Neuronal stem cell (in vitro differentiated cells): ENCODE measurements around the gene PDE6G.

Experiments
- DNase-seq: peaks from one replicate; pipeline ENCODE4 v3.0.0-alpha.2; 2013; ENCODE audit warnings: low spot score
- H2AFZ ChIP-seq: one replicate; pipeline ENCODE4 v1.6.1; 2013; ENCODE audit warnings: mild to moderate bottlenecking, low read length, inconsistent platforms
- H2AK5ac ChIP-seq: 2 replicates; pipeline ENCODE4 v1.6.1; 2013; ENCODE audit warnings: low read depth, mild to moderate bottlenecking, inconsistent platforms, low read length, moderate library complexity, mixed read lengths
- H2BK120ac ChIP-seq: 2 replicates; pipeline ENCODE4 v1.6.1; 2013; ENCODE audit warnings: low read depth, mild to moderate bottlenecking, inconsistent platforms, low read length, moderate library complexity, mixed read lengths
- H2BK12ac ChIP-seq: one replicate; pipeline ENCODE4 v1.6.1; 2013; ENCODE audit warnings: low read length, inconsistent platforms
- H2BK15ac ChIP-seq: 2 replicates; pipeline ENCODE4 v1.6.1; 2013; ENCODE audit warnings: mild to moderate bottlenecking, low read length, inconsistent platforms, mixed read lengths
- H2BK5ac ChIP-seq: one replicate; pipeline ENCODE4 v1.6.1; 2013; ENCODE audit warnings: inconsistent platforms, mild to moderate bottlenecking, low read length, moderate library complexity
- H3K14ac ChIP-seq: one replicate; pipeline ENCODE4 v1.6.1; 2013; ENCODE audit warnings: low read length, inconsistent platforms
- H3K18ac ChIP-seq: 2 replicates; pipeline ENCODE4 v1.6.1; 2013; ENCODE audit warnings: low read length, inconsistent platforms
- H3K23ac ChIP-seq: 2 replicates; pipeline ENCODE4 v1.6.1; 2013; ENCODE audit warnings: low read depth, mild to moderate bottlenecking, mixed read lengths, low read length, inconsistent platforms; ENCODE audit not compliant: poor library complexity
- H3K27ac ChIP-seq: replicated peaks from 3 replicates; pipeline ENCODE4 v1.5.1; 2013; ENCODE audit warnings: low read length, inconsistent platforms
- H3K27me3 ChIP-seq, 3 experiments: 2 replicates each; pipeline ENCODE4 v1.6.1; 2013; ENCODE audit warnings: low read length in 3 of 3, mild to moderate bottlenecking in 2 of 3, inconsistent platforms in 1 of 3, low read depth in 1 of 3, mixed read lengths in 1 of 3, moderate library complexity in 1 of 3; ENCODE audit not compliant: control insufficient read depth in 3 of 3, insufficient read depth in 3 of 3
- H3K36me3 ChIP-seq, 2 donors: replicated peaks in 1 of 2; 2 replicates each; pipeline ENCODE4 v1.6.1; 2013; ENCODE audit warnings: low read length in 2 of 2; ENCODE audit not compliant: control insufficient read depth in 2 of 2, insufficient read depth in 2 of 2
- H3K4ac ChIP-seq: 2 replicates; pipeline ENCODE4 v1.6.1; 2013; ENCODE audit warnings: inconsistent platforms, mild to moderate bottlenecking, low read length, moderate library complexity
- H3K4me1 ChIP-seq, 2 donors: 1 replicate in 1 of 2; 2 replicates in 1 of 2; pipeline ENCODE4 v1.6.1; 2013; ENCODE audit warnings: low read length in 2 of 2, low read depth in 1 of 2; ENCODE audit not compliant: control insufficient read depth in 2 of 2, insufficient read depth in 1 of 2
- H3K4me2 ChIP-seq: one replicate; pipeline ENCODE4 v1.6.1; 2013; ENCODE audit warnings: mild to moderate bottlenecking, low read length, inconsistent platforms; ENCODE audit not compliant: insufficient read depth, poor library complexity, severe bottlenecking
- H3K4me3 ChIP-seq, 2 donors: 2 replicates each; pipeline ENCODE4 v1.5.1; 2013; ENCODE audit warnings: low read length in 2 of 2, mild to moderate bottlenecking in 2 of 2, inconsistent platforms in 1 of 2, moderate library complexity in 1 of 2
- H3K79me1 ChIP-seq: one replicate; pipeline ENCODE4 v1.6.1; 2013; ENCODE audit warnings: low read depth, mild to moderate bottlenecking, inconsistent platforms, low read length, moderate library complexity
- H3K9ac ChIP-seq: one replicate; pipeline ENCODE4 v1.6.1; 2013; ENCODE audit warnings: mild to moderate bottlenecking, low read depth, low read length, inconsistent platforms; ENCODE audit not compliant: poor library complexity
- H3K9me3 ChIP-seq, 2 donors: replicated peaks in 1 of 2; 2 replicates each; pipeline versions ENCODE3 to v1.6.1; 2013; ENCODE audit warnings: low read length in 2 of 2, mild to moderate bottlenecking in 2 of 2, inconsistent platforms in 1 of 2, low read depth in 1 of 2, mixed read lengths in 1 of 2, moderate library complexity in 1 of 2; ENCODE audit not compliant: control insufficient read depth in 2 of 2, insufficient read depth in 1 of 2
- H4K8ac ChIP-seq: one replicate; pipeline ENCODE4 v1.6.1; 2013; ENCODE audit warnings: low read depth, mild to moderate bottlenecking, inconsistent platforms, low read length, moderate library complexity
- H4K91ac ChIP-seq: one replicate; pipeline ENCODE4 v1.6.1; 2013; ENCODE audit warnings: low read length, low read depth, mild to moderate bottlenecking, inconsistent platforms; ENCODE audit not compliant: poor library complexity
- WGBS, 2 donors: extraction: QIAGEN DNeasy Blood & Tissue Kit; methylation state at CpG; one replicate each; pipeline ENCODE4 v1.1.7; 2013; ENCODE audit warnings: missing lambda C conversion rate in 2 of 2, mixed read lengths in 1 of 2; ENCODE audit not compliant: insufficient read length in 2 of 2, insufficient replicate concordance in 1 of 2; ENCODE audit errors: extremely low coverage in 2 of 2; 5-methylcytosine and 5-hydroxymethylcytosine counted together

PDE6G gene

DNA sequence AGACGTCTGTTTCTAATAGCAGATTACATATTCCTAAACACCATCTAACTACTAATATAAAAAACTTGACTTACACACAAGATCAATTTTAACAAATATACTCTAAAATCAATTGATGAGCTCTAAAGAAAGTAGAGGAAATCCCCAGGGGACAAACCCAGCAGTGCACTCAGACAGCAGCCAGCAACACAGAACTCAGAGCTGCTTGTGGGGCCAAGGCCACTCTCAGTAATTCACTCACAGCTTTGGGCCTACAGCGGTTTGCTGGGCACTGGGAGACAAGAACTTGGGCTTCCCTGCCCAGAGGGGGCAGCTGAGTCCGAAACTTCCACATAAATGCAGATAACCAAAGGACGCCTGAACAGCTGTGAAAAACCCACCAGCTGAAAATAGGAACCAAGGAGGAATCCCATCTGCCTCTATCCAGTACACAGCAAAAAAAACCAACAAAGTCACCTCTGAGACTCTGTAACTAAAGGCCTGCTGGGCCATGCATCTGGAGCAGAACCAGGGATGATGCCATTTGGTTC is 40.9 kb downstream of the PDE6G start:
- no peaks in the 10 kb centered on the region for H3K4me1 ChIP-seq
- H2BK12ac ChIP-seq: no peak overlapping the region
- H3K36me3 ChIP-seq: peaks cover 33 to 68% of the 10 kb centered on the region in 2 donors
- H2AFZ ChIP-seq: no peak overlapping the region
- no peak overlapping the region for H4K8ac ChIP-seq
- no peak overlapping the region for H4K91ac ChIP-seq
- H2BK15ac ChIP-seq: no peak overlapping the region
- H3K9me3 ChIP-seq: peaks cover 3 to 7% of the 10 kb centered on the region in 2 donors
- H2AK5ac ChIP-seq: no peak overlapping the region
- H3K79me1 ChIP-seq: peaks cover 5% of the 10 kb centered on the region
- no peak for DNase-seq
- H3K27ac ChIP-seq: no peak overlapping the region
- H3K4ac ChIP-seq: no peak overlapping the region
- no peak overlapping the region for H3K4me2 ChIP-seq
- H3K9ac ChIP-seq: no peak overlapping the region
- no peak overlapping the region for H3K23ac ChIP-seq
- H3K4me3 ChIP-seq: no peak overlapping the region
- H2BK120ac ChIP-seq: no peak overlapping the region
- no peaks in the 10 kb centered on the region for H3K27me3 ChIP-seq
- no peak overlapping the region for H3K18ac ChIP-seq
- no peak overlapping the region for H2BK5ac ChIP-seq
- WGBS, 2 donors: no CpG with 5 or more reads among the region's 4 CpGs
- H3K14ac ChIP-seq: no peak overlapping the region

DNA sequence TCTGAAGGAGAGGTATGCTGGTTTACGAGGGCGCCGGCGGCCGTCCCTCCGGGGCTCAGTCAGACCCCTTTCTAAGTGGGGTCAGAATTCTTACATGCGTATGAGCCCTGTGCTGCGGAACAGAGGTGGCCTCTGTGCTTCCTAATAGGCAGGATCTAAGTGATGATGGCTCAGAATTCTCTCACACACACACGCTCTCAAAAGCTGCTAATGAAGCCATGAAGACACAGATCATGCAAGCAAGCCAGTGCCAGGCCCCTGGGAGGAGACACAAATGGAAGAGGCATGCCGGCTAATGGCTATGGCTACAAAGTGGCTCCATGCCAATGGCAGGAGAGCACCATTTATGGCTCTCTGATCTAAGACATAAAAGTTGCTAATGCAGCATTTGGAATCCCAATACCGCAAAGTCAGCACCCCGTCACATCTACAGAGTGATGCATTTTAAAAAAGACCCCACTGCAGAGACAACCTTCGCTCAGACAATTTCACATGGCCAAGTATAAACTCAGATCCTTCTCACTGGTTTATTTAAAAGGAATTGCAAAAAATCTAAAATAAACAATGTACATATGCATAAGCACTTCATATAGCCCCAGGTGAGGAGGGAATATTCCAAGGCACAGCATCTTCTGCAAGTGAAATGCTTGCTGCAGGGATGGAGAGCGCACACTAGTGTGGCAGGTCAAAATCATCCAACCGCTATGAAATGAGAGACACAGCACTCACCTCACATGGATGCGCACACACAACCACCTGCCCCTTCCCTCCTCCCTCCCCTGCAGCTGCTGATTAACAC is 44.0 kb downstream of the PDE6G start:
- peaks cover 50 to 84% of the 10 kb centered on the region in 2 donors for H3K36me3 ChIP-seq
- H4K8ac ChIP-seq: no peak overlapping the region
- no peak overlapping the region for H3K23ac ChIP-seq
- H4K91ac ChIP-seq: no peak overlapping the region
- H3K27ac ChIP-seq: no peak overlapping the region
- peaks cover 7% of the 10 kb centered on the region for H3K79me1 ChIP-seq
- H2BK12ac ChIP-seq: no peak overlapping the region
- H3K18ac ChIP-seq: no peak overlapping the region
- no peak overlapping the region for H2BK120ac ChIP-seq
- H3K4me3 ChIP-seq: no peak overlapping the region
- no peak overlapping the region for H2AFZ ChIP-seq
- no peaks in the 10 kb centered on the region for H3K4me1 ChIP-seq
- no peak overlapping the region for H3K4me2 ChIP-seq
- WGBS, 2 donors: no CpG with 5 or more reads among the region's 16 CpGs
- DNase-seq: no peak
- H2BK15ac ChIP-seq: no peak overlapping the region
- no peaks in the 10 kb centered on the region for H3K27me3 ChIP-seq
- H3K4ac ChIP-seq: no peak overlapping the region
- H3K9me3 ChIP-seq: peaks cover 3 to 7% of the 10 kb centered on the region in 2 donors
- no peak overlapping the region for H2BK5ac ChIP-seq
- H3K14ac ChIP-seq: no peak overlapping the region
- H3K9ac ChIP-seq: no peak overlapping the region
- no peak overlapping the region for H2AK5ac ChIP-seq

DNA sequence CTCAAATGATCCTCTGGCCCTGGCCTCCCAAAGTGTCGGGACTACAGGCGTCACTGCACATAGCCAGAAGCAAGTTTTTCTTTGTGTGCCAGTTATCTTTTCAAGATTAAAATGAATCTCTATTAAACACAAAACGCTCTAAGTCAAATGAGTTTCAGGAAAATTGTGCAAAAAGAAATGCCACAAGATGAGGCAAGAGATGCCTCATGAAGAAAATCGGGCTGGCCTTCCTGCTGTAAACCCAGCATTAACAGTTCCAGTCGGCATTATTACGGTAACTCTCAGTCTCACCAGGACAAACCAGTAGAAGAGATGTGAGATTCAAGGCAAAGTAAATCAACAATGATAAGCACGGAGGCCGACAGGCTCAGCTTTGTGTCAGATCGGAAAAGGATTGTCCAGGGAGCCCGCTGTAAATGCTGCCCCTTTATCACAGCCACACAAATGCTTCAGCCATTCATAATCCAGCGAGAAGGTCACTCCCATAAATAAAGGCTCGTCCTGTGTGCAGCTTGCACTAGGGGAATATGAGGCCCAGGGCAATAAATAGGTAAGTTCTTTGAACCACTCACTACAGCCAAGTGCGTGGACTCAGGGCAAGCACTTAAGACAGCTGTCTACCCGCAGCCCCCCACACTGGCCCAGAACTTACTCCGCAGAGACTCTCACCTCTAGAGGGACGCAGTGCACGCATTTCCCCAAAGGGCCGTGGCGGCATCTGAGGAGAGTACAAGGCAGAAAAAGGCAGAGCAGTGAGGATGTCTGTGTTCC is 46.6 kb downstream of the PDE6G start:
- H4K8ac ChIP-seq: no peak overlapping the region
- H3K4me3 ChIP-seq: no peak overlapping the region
- no peak overlapping the region for H2BK12ac ChIP-seq
- no peak overlapping the region for H2AFZ ChIP-seq
- no peak overlapping the region for H3K9ac ChIP-seq
- no peak overlapping the region for H4K91ac ChIP-seq
- no peak for DNase-seq
- no peaks in the 10 kb centered on the region for H3K4me1 ChIP-seq
- no peak overlapping the region for H3K23ac ChIP-seq
- H3K27ac ChIP-seq: no peak overlapping the region
- H3K4me2 ChIP-seq: no peak overlapping the region
- peaks cover 5% of the 10 kb centered on the region for H3K79me1 ChIP-seq
- no peaks in the 10 kb centered on the region for H3K9me3 ChIP-seq
- H2BK120ac ChIP-seq: no peak overlapping the region
- H3K27me3 ChIP-seq: no peaks in the 10 kb centered on the region
- no peak overlapping the region for H3K4ac ChIP-seq
- H2AK5ac ChIP-seq: no peak overlapping the region
- peaks cover 44 to 87% of the 10 kb centered on the region in 2 donors for H3K36me3 ChIP-seq
- WGBS, 2 donors: no CpG with 5 or more reads among the region's 19 CpGs
- H3K18ac ChIP-seq: no peak overlapping the region
- no peak overlapping the region for H2BK15ac ChIP-seq
- no peak overlapping the region for H2BK5ac ChIP-seq
- H3K14ac ChIP-seq: no peak overlapping the region

DNA sequence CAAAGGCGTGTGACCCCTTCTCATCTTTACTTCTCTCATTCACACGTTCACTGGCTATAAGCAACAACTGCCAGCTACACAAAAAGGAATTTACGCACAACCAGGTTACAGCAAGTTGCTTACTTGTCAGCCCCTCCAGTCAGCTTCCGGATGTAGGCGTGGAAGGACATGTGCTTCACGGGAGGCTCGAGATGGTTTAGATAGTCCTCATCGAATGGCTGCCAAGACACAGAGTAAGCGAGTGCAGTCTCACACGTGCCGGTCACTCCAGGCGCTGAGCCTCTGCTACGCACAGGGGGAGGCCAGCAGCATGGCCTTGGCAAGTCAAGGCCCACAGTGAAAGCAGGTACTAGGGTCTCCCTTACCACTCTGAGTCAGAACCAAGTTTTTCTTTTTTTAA is 47.7 kb downstream of the PDE6G start:
- Histone ChIP-seq H3K27ac (no peak overlapping the region), H3K27me3 (no peaks in the 10 kb centered on the region), H2AK5ac (no peak overlapping the region), H2BK12ac (no peak overlapping the region), H3K4me1 (no peaks in the 10 kb centered on the region), H3K36me3 (peaks cover 45 to 89% of the 10 kb centered on the region in 2 donors), H2AFZ (no peak overlapping the region), H3K14ac (no peak overlapping the region), H3K18ac (no peak overlapping the region), H3K9ac (no peak overlapping the region), H4K91ac (no peak overlapping the region), H3K4me3 (no peak overlapping the region), H4K8ac (no peak overlapping the region), H3K23ac (no peak overlapping the region), H3K79me1 (peaks cover 2% of the 10 kb centered on the region), H2BK5ac (no peak overlapping the region), H3K4ac (no peak overlapping the region), H3K9me3 (no peaks in the 10 kb centered on the region), H3K4me2 (no peak overlapping the region), H2BK120ac (no peak overlapping the region), H2BK15ac (no peak overlapping the region)
- WGBS, 2 donors: no CpG with 5 or more reads among the region's 13 CpGs
- DNase-seq: no peak
